ENCODE results near the gene FNDC1. TPM values are rescaled to one million over a fixed set of nuclear protein-coding genes. Genes with fewer than 3 reads are reported as not detected.

The FNDC1 gene
- total RNA-seq, 4 donors from 2014 or later: 13.6 to 23.2 (median 15.1) TPM

DNA sequence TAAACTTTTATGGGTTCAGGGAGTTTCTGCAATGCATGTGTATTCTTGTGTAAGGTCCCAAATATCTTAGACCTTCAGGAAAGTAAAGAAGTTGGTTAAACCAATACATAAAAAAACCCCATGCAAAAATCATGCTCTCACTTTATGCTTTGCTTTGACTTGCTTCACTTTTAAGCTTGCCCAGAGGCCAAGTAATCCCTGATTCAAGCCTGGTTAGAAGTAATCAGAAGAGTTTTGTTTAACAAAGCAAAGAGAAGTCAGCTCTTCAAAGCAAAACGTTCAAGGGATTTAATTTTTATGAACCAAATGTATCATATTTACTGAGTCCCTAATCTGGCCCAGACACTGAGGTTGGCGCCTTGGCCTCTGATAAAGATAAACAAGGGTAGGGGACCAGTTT lies 26.7 kb upstream of the FNDC1 start:
- H3K9me3 ChIP-seq: no peaks in the 10 kb centered on the region
- 39 to 53% methylated on average over 2 of the region's 2 CpGs for WGBS, 2 donors
- TF ChIP-seq POLR2A (IDR thresholded peaks at IDR 0.05): no peak
- TF ChIP-seq, protein P1, sequence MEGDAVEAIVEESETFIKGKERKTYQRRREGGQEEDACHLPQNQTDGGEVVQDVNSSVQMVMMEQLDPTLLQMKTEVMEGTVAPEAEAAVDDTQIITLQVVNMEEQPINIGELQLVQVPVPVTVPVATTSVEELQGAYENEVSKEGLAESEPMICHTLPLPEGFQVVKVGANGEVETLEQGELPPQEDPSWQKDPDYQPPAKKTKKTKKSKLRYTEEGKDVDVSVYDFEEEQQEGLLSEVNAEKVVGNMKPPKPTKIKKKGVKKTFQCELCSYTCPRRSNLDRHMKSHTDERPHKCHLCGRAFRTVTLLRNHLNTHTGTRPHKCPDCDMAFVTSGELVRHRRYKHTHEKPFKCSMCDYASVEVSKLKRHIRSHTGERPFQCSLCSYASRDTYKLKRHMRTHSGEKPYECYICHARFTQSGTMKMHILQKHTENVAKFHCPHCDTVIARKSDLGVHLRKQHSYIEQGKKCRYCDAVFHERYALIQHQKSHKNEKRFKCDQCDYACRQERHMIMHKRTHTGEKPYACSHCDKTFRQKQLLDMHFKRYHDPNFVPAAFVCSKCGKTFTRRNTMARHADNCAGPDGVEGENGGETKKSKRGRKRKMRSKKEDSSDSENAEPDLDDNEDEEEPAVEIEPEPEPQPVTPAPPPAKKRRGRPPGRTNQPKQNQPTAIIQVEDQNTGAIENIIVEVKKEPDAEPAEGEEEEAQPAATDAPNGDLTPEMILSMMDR (IDR thresholded peaks at IDR 0.05): no peak
- H3K4me3 ChIP-seq (replicated peaks in 1 of 3): no peak overlapping the region
- H3K36me3 ChIP-seq: no peaks in the 10 kb centered on the region
- intact Hi-C loops (cut with DNase I): no loop called here
- no peak overlapping the region for H3K27ac ChIP-seq
- no peaks in the 10 kb centered on the region for H3K4me1 ChIP-seq
- DNase-seq: no peak
- no peaks in the 10 kb centered on the region for H3K27me3 ChIP-seq

- Histone ChIP-seq H3K4me3 (replicated peaks in 1 of 3) (no peak overlapping the region), H3K27ac (no peak overlapping the region), H3K27me3 (no peaks in the 10 kb centered on the region), H3K9me3 (no peaks in the 10 kb centered on the region), H3K4me1 (no peaks in the 10 kb centered on the region), H3K36me3 (no peaks in the 10 kb centered on the region)
- no peak for DNase-seq
- intact Hi-C loops (cut with DNase I): no loop called here
- TF ChIP-seq, protein P1 (IDR thresholded peaks at IDR 0.05): no peak
- TF ChIP-seq POLR2A (IDR thresholded peaks at IDR 0.05): no peak
- WGBS, 2 donors: 84 to 86% methylated on average over 6 of the region's 6 CpGs
Measured at GRCh38 chr6:159148641-159149040, 20.6 kb upstream of the FNDC1 start.

- Histone ChIP-seq H3K36me3 (no peaks in the 10 kb centered on the region), H3K4me1 (no peaks in the 10 kb centered on the region), H3K9me3 (no peaks in the 10 kb centered on the region), H3K4me3 (replicated peaks in 1 of 3) (no peak overlapping the region), H3K27ac (no peak overlapping the region), H3K27me3 (no peaks in the 10 kb centered on the region)
- 75 to 77% methylated on average over 8 of the region's 8 CpGs for WGBS, 2 donors
- DNase-seq: no peak
- intact Hi-C loops (cut with DNase I): no loop called here
- no peak for TF ChIP-seq POLR2A (IDR thresholded peaks at IDR 0.05)
- TF ChIP-seq, protein P1 (IDR thresholded peaks at IDR 0.05): no peak
Measured at GRCh38 chr6:159149641-159150040, 19.6 kb upstream of the FNDC1 start.

DNA sequence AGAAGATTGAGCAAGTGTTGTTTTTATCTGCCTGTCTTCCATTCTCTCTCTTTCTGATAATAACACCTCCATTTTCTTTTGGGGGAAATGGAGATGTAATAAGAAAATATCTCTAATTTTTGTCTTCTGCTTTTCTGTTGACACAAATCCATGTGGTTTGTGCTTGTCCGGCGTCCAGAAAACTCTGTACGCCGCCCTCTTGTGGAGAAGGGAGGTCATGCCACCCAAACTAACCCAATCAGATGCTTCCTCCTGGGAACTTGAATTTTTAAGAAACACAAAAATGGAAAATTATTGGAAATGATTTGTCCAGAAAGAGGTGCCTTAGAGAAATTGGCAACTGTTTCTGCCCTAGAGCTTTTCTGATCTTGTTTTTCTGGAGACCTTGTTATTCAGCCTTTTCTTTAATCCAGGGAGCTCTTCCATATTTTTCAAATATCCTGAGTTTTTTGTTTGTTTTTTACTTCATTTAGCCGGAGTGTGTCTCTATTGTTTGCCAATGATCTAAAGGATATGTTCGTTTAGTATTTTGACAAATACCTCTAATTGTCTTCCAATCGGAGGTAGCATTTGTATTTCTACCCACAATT lies 17.8 kb upstream of the FNDC1 start:
- TF ChIP-seq, protein P1 (IDR thresholded peaks at IDR 0.05): peak; percentile 39 to 91 (median 65)
- no peak for TF ChIP-seq POLR2A (IDR thresholded peaks at IDR 0.05)
- WGBS, 2 donors: 22 to 27% methylated on average over 7 of the region's 7 CpGs
- peak; percentile 50 to 62 for DNase-seq
- Histone ChIP-seq H3K4me1 (no peaks in the 10 kb centered on the region), H3K27ac (no peak overlapping the region), H3K9me3 (no peaks in the 10 kb centered on the region), H3K4me3 (replicated peaks in 1 of 3) (no peak overlapping the region), H3K36me3 (no peaks in the 10 kb centered on the region), H3K27me3 (no peaks in the 10 kb centered on the region)
- intact Hi-C loops (cut with DNase I): no loop called here

DNA sequence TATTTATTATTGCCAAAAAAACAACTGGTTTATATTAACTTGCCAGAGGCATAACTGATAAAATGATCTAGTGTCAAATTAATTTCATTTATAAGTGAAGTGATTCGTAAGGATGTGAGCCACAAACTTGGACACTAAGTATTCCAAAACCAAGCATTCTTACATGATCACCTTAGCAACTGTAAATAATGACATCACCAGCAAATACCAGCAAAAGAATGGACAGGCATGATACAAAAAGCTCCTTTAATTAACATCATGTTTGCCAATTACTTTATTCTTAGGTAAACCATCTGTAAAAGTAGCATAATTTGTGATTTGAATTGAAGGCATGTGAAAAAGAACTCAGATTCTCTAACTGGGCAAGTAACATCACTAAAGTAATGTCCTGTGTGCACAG lies 17.2 kb upstream of the FNDC1 start:
- no peak for DNase-seq
- Histone ChIP-seq H3K27me3 (no peaks in the 10 kb centered on the region), H3K36me3 (no peaks in the 10 kb centered on the region), H3K9me3 (no peaks in the 10 kb centered on the region), H3K4me1 (no peaks in the 10 kb centered on the region), H3K4me3 (replicated peaks in 1 of 3) (no peak overlapping the region), H3K27ac (no peak overlapping the region)
- intact Hi-C loops (cut with DNase I): no loop called here
- 71 to 75% methylated on average over 1 of the region's 1 CpG for WGBS, 2 donors
- TF ChIP-seq POLR2A (IDR thresholded peaks at IDR 0.05): no peak

Measured in thyroid gland (tissue), 4 donors.